MM.1S (cell line): Measurements from ENCODE around the gene RGL2.
"Not testable (repeated sequence)": the region's sequence is repeated elsewhere in the genome, so short reads cannot be mapped to it uniquely, and the experiment has no call there.

Source experiments
- CTCF ChIP-seq: fragments of 300-600 bp; sonication (generic); IDR thresholded peaks from 2 replicates; pipeline ENCODE4 v1.5.1; 2016; ENCODE audit warnings: antibody characterized with exemption, low read length, mixed read lengths
- EZH2phosphoT487 ChIP-seq: fragments of 300-600 bp; sonication (generic); IDR thresholded peaks from 2 replicates; pipeline ENCODE4 v1.6.1; 2018; ENCODE audit warnings: antibody characterized with exemption, low read length

DNA sequence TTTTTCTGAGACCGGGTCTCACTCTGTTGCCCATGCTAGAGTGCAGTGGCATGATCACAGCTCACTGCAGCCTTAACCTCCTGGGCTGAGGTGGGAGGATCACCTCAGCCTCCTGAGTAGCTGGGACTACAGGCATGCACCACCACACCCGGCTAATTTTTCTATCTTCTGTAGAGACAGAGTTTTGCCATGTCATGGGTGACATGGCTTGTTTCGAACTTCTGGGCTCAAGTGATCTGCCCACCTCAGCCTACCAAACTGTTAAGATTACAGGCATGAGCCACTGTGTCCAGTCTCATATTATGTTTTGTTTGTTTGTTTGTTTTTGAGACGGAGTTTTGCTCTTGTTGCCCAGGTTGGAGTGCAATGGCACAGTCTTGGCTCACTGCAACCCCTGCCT, 13.5 kb downstream of the RGL2 start:
- TF ChIP-seq EZH2phosphoT487, CTCF: not testable (repeated sequence)
